Measurements from ENCODE around the gene PDZD4.

The PDZD4 gene

GRCh38 chrX:153773218-153773611 is 57.1 kb downstream of the PDZD4 start:
- Mint-ChIP-seq H3K4me3 (no peak overlapping the region), H3K27ac (no peak overlapping the region), H3K27me3 (ENCODE audit: low read depth) (no peaks in the 10 kb centered on the region), H3K36me3 (ENCODE audit: low read depth) (no peaks in the 10 kb centered on the region), H3K9me3 (no peaks in the 10 kb centered on the region), H3K4me1 (ENCODE audit: low read depth) (peaks cover 1% of the 10 kb centered on the region)

DNA sequence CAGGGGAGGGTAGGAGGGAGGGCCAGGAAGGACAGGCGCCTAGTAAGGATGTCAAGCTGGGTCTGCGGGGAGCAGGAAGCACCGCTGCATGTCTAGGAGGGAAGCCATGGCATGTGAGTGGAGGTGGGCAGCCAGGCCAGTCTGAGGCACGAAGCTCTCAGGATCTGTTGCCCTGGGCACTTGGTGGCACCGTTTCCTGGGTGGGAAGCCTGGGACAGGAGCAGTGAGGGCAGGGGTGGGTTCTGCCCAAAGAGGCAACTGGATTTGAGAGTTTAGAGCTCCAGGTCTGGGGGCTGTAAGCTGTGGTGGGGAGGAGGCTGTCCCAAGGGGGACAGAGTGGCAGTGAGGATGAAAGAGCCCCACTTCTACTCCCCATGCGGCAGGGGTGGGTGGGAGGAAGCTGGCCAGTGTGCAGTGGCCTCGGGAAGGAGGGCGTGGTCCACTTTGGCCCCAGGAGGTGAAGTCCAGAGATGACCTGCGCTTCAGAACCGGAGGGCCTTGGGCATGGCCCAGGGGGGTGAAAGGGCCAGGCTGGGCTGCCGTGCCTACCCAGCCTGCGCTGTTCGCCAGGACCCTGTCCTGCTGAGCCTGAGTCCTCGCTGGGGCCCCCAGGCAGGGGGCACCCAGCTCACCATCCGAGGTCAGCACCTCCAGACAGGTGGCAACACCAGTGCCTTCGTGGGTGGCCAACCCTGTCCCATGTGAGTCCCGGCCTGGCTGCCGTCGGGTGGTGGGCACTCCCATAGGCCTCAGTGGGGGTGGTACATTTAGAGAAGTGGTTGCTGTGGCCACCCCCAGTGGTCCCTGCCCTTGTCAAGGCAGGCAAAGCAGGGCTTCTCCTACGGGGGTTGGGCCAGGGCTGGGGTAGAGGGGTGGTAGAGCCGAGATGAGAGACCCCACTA is 57.8 kb downstream of the PDZD4 start:
- no peaks in the 10 kb centered on the region for H3K27me3 Mint-ChIP-seq (ENCODE audit: low read depth)
- H3K36me3 Mint-ChIP-seq (ENCODE audit: low read depth) = no peaks in the 10 kb centered on the region
- peaks cover 1% of the 10 kb centered on the region for H3K4me1 Mint-ChIP-seq (ENCODE audit: low read depth)
- no peak overlapping the region for H3K4me3 Mint-ChIP-seq
- H3K9me3 Mint-ChIP-seq = no peaks in the 10 kb centered on the region
- no peak overlapping the region for H3K27ac Mint-ChIP-seq

DNA sequence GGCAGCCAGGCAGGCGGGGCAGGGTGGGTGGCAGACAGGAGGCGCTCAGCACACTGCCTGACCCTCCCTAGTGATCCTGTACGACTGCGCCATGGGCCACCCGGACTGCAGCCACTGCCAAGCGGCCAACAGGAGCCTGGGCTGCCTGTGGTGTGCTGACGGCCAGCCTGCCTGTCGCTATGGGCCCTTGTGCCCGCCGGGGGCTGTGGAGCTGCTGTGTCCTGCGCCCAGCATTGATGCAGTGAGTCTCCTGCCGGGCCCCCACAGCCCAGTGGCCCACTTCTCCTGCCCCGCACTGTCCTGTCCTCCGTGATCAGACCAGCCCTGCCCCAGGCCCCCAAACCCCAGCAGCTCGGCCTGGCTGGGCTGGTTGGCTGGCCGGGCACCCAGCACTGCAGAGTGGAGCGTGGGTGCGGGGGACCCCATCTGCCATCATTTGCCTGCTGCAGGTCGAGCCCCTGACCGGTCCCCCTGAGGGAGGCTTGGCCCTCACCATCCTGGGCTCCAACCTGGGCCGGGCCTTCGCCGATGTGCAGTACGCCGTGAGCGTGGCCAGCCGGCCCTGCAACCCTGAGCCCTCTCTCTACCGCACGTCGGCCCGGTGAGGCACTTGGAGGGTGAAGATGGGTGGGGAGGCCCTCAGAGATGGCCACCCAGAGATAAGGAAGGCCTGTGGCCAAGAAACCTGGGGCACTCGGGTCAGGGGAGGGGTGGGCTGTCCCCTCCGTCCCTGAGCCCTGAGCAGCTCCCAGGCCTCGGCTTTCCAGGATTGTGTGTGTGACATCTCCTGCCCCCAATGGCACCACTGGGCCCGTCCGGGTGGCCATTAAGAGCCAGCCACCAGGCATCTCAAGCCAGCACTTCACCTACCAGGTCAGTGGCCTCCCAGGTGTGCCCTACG is 58.7 kb downstream of the PDZD4 start:
- H3K9me3 Mint-ChIP-seq = no peaks in the 10 kb centered on the region
- no peaks in the 10 kb centered on the region for H3K27me3 Mint-ChIP-seq (ENCODE audit: low read depth)
- no peaks in the 10 kb centered on the region for H3K36me3 Mint-ChIP-seq (ENCODE audit: low read depth)
- no peak overlapping the region for H3K4me3 Mint-ChIP-seq
- H3K27ac Mint-ChIP-seq = no peak overlapping the region
- H3K4me1 Mint-ChIP-seq (ENCODE audit: low read depth) = peaks cover 1% of the 10 kb centered on the region

- Mint-ChIP-seq H3K4me1 (ENCODE audit: low read depth) (peaks cover 2% of the 10 kb centered on the region), H3K36me3 (ENCODE audit: low read depth) (no peaks in the 10 kb centered on the region), H3K27me3 (ENCODE audit: low read depth) (no peaks in the 10 kb centered on the region), H3K4me3 (no peak overlapping the region), H3K27ac (no peak overlapping the region), H3K9me3 (no peaks in the 10 kb centered on the region)
Measured at GRCh38 chrX:153770601-153771414, 59.5 kb downstream of the PDZD4 start.

DNA sequence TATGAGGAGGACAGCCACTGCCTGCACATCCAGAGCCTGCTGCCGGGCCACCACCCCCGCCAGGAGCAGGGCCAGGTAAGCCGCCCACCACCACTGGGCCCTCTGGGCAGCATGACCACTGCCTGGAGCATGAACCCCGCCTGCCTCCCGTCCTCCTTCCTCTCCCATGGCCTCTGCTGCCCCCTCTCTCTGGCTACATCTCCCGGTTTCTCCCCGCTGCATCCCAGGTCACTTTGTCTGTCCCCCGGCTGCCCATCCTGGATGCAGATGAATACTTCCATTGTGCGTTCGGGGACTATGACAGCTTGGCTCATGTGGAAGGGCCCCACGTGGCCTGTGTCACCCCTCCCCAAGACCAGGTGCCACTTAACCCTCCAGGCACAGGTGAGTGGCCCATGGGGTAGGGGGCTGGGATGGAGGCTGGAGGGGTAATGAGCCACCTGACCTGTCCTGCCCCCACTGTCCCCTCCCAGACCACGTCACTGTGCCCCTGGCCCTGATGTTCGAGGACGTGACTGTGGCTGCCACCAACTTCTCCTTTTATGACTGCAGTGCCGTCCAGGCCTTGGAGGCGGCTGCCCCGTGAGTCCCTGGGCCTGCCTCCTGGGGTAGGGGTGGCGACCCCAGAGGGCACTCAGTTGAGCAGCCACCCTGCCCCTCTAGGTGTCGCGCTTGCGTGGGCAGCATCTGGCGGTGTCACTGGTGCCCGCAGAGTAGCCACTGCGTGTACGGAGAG is 60.3 kb downstream of the PDZD4 start:
- H3K4me1 Mint-ChIP-seq (ENCODE audit: low read depth) = peaks cover 2% of the 10 kb centered on the region
- no peaks in the 10 kb centered on the region for H3K9me3 Mint-ChIP-seq
- H3K4me3 Mint-ChIP-seq = no peak overlapping the region
- H3K27ac Mint-ChIP-seq = no peak overlapping the region
- no peaks in the 10 kb centered on the region for H3K27me3 Mint-ChIP-seq (ENCODE audit: low read depth)
- H3K36me3 Mint-ChIP-seq (ENCODE audit: low read depth) = no peaks in the 10 kb centered on the region

DNA sequence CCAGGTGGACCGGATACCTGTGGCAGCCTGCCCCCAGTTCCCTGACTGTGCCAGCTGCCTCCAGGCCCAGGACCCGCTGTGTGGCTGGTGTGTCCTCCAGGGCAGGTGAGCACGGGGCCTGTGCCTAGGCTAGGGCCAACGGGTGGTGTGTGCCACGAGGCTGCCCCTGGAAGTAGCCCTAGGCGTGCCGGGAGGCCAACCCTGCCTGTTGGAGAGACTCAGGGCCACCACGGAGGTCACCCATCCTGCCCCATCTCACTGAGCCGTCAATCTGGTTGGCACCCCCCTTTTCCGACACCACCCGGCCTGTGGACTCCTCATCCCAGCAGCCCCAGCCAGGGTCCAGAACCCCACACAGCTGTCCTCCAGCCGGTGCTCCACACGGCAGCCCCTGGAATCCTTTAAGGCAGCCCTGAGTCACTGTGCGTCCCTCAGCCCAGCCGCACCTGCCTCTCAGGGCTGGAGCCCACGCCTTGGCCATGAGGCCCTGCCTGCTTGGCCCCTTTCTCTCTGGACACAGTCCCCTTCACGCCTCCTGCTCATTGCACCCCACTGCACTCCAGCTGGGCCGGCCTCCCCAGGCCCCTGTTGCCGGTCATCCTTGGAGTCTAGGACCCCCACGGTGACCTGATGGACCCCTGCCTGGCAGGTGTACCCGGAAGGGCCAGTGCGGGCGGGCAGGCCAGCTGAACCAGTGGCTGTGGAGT is 61.0 kb downstream of the PDZD4 start:
- Mint-ChIP-seq H3K9me3 (no peaks in the 10 kb centered on the region), H3K4me3 (no peak overlapping the region), H3K27me3 (ENCODE audit: low read depth) (no peaks in the 10 kb centered on the region), H3K36me3 (ENCODE audit: low read depth) (no peaks in the 10 kb centered on the region), H3K4me1 (ENCODE audit: low read depth) (peaks cover 2% of the 10 kb centered on the region), H3K27ac (no peak overlapping the region)

DNA sequence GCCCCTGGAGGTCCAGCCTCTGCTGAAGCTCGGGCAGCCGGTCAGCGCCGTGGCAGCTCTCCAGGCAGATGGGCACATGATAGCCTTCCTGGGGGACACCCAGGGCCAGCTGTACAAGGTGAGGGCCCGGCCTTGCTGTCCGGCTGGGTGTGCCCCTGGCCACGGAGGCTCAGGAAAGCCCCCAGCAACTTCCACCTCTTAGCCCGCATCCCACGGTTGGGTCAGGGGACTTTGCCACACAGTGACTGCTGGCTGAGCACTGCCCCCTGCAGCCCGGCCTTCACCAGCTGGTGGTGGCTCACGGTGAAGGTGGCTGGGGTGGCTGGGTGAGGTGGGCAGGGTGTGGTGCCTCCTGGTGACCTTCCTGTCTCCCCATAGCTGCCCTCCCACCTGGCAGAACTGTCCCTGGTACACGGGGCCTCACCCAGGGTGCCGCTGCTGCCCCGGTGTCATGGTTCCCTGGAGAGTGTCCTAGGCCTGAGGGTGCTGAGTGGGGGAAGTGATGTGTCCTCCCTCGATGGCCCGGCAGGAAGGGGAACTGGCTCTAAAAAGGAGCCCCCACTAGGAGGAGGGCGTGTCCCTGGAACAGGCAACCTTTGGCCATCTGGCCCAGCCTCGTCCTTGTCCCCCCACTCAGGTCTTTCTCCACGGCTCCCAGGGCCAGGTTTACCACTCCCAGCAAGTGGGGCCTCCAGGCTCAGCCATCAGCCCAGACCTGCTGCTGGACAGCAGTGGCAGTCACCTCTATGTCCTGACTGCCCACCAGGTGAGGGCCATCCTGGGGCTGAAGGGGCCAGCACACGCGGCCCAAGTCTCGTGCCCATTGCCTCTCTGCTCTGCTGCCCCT is 61.8 kb downstream of the PDZD4 start:
- H3K27ac Mint-ChIP-seq = no peak overlapping the region
- no peaks in the 10 kb centered on the region for H3K9me3 Mint-ChIP-seq
- H3K27me3 Mint-ChIP-seq (ENCODE audit: low read depth) = no peaks in the 10 kb centered on the region
- peaks cover 6% of the 10 kb centered on the region for H3K4me1 Mint-ChIP-seq (ENCODE audit: low read depth)
- no peaks in the 10 kb centered on the region for H3K36me3 Mint-ChIP-seq (ENCODE audit: low read depth)
- no peak overlapping the region for H3K4me3 Mint-ChIP-seq

DNA sequence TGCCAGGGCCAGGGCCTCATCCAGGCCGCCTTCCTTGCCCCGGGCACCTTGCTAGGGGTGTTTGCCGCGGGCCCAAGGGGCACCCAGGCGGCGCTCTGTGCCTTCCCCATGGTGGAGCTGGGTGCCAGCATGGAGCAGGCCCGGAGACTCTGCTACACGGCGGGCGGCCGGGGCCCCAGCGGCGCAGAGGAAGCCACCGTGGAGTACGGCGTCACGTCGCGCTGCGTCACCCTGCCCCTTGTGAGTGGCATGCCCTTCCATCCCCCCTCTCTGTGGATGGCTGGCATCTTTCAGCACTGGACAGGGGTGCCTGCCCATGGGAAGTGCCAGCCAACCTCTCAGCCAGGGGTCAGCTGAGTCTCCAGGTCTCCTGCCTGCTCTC is 62.7 kb downstream of the PDZD4 start:
- H3K36me3 Mint-ChIP-seq (ENCODE audit: low read depth) = no peaks in the 10 kb centered on the region
- H3K9me3 Mint-ChIP-seq = no peaks in the 10 kb centered on the region
- no peaks in the 10 kb centered on the region for H3K27me3 Mint-ChIP-seq (ENCODE audit: low read depth)
- no peak overlapping the region for H3K4me3 Mint-ChIP-seq
- H3K4me1 Mint-ChIP-seq (ENCODE audit: low read depth) = peaks cover 6% of the 10 kb centered on the region
- H3K27ac Mint-ChIP-seq = no peak overlapping the region

- Mint-ChIP-seq H3K4me1 (ENCODE audit: low read depth) (peaks cover 6% of the 10 kb centered on the region), H3K36me3 (ENCODE audit: low read depth) (no peaks in the 10 kb centered on the region), H3K9me3 (no peaks in the 10 kb centered on the region), H3K4me3 (no peak overlapping the region), H3K27ac (no peak overlapping the region), H3K27me3 (ENCODE audit: low read depth) (no peaks in the 10 kb centered on the region)
Measured at GRCh38 chrX:153766871-153767673, 63.3 kb downstream of the PDZD4 start.

GRCh38 chrX:153766098-153766817 is 64.1 kb downstream of the PDZD4 start:
- Mint-ChIP-seq H3K9me3 (no peaks in the 10 kb centered on the region), H3K36me3 (ENCODE audit: low read depth) (no peaks in the 10 kb centered on the region), H3K27ac (no peak overlapping the region), H3K4me1 (ENCODE audit: low read depth) (peaks cover 6% of the 10 kb centered on the region), H3K4me3 (no peak overlapping the region), H3K27me3 (ENCODE audit: low read depth) (no peaks in the 10 kb centered on the region)

GRCh38 chrX:153765138-153766079 is 64.9 kb downstream of the PDZD4 start:
- Mint-ChIP-seq H3K27ac (no peak overlapping the region), H3K4me1 (ENCODE audit: low read depth) (peaks cover 6% of the 10 kb centered on the region), H3K27me3 (ENCODE audit: low read depth) (no peaks in the 10 kb centered on the region), H3K9me3 (no peaks in the 10 kb centered on the region), H3K36me3 (ENCODE audit: low read depth) (no peaks in the 10 kb centered on the region), H3K4me3 (no peak overlapping the region)
